HepG2 (cell line): ENCODE data around the gene PTCD2. TPM values are rescaled to one million over a fixed set of nuclear protein-coding genes. Genes with fewer than 3 reads are reported as not detected.

ENCODE experiments used
- ATAC-seq: fragments of 200-7000 bp; cut with Tn5 transposase; 3 replicates; pipeline ENCODE4 v1.9.1; 2020; ENCODE audit warnings: mild to moderate bottlenecking, moderate library complexity
- BruUV-seq: library from RNA; stranded (reverse); fragments of 400-500 nt; replicated peaks from 2 replicates; lab custom pipeline; 2021; lab: Mats Ljungman, UMichigan
- CTCF ChIA-PET: fragments of 300-600 bp; formaldehyde crosslinking; extraction: SDS; loops from one replicate; lab custom pipeline; 2021; ENCODE audit warnings: low total read pairs, inconsistent platforms, low intra/inter-chr PET ratio; lab: Yijun Ruan, JAX
- POLR2A ChIA-PET: fragments of 350-600 bp; sonication (Branson Sonifier 250); formaldehyde crosslinking; loops from one replicate; lab custom pipeline; 2020; ENCODE audit warnings: antibody characterized with exemption, inconsistent platforms; lab: Yijun Ruan, JAX
- DNase-seq: peaks from one replicate; pipeline ENCODE4 v3.0.0-alpha.2; 2015; ENCODE audit warnings: low spot score
- FAIRE-seq: peaks from 3 replicates; lab custom pipeline; 2011; peaks lifted over from hg19 to GRCh38; lab: Jason Lieb, UNC
- H2AFZ ChIP-seq: one replicate; pipeline ENCODE4 v1.6.1; 2011; ENCODE audit warnings: low read length, inconsistent platforms
- H3K27ac ChIP-seq: fragments of 300-600 bp; 3 replicates; pipeline ENCODE4 v1.8.0; 2011; ENCODE audit warnings: mixed run types, mild to moderate bottlenecking, mixed read lengths, low read length, inconsistent platforms; ENCODE audit not compliant: insufficient read depth; ENCODE audit errors: extremely low read length
- H3K27me3 ChIP-seq, 2 experiments: fragments of 200-600 bp in 1 of 2; 2 replicates in 1 of 2; 3 replicates in 1 of 2; pipeline versions ENCODE4 v1.6.0 to v1.8.0; 2011; ENCODE audit warnings: low read length in 2 of 2, mild to moderate bottlenecking in 2 of 2, moderate library complexity in 2 of 2, inconsistent platforms in 1 of 2; ENCODE audit not compliant: insufficient read depth in 2 of 2, control insufficient read depth in 1 of 2
- H3K36me3 ChIP-seq, 2 experiments: fragments of 200-600 bp in 1 of 2; replicated peaks in 1 of 2; 2 replicates in 1 of 2; 3 replicates in 1 of 2; pipeline versions ENCODE4 v1.5.1 to v1.8.0; 2011; ENCODE audit warnings: low read length in 2 of 2, inconsistent platforms in 1 of 2; ENCODE audit not compliant: insufficient read depth in 2 of 2, control insufficient read depth in 1 of 2
- H3K4me1 ChIP-seq: 2 replicates; pipeline ENCODE4 v1.5.1; 2012; ENCODE audit warnings: low read length, inconsistent platforms; ENCODE audit not compliant: insufficient read depth
- H3K4me2 ChIP-seq: 2 replicates; pipeline ENCODE4 v1.6.0; 2011; ENCODE audit warnings: low read depth, low read length, inconsistent platforms
- H3K4me3 ChIP-seq, 3 experiments: fragments of 200-600 bp in 1 of 3; sonication (generic), shearing (Covaris generic) in 1 of 3; replicated peaks in 1 of 3; 2 replicates each; pipeline ENCODE4 v1.5.1; 2011 to 2016; ENCODE audit warnings: low read length in 3 of 3, inconsistent platforms in 2 of 3, low read depth in 2 of 3, mild to moderate bottlenecking in 2 of 3, control low read depth in 1 of 3, mixed read lengths in 1 of 3; ENCODE audit not compliant: insufficient read depth in 1 of 3
- H3K79me2 ChIP-seq: one replicate; pipeline ENCODE4 v1.6.1; 2011; ENCODE audit warnings: low read length, inconsistent platforms; ENCODE audit not compliant: insufficient read depth
- H3K9ac ChIP-seq: 2 replicates; pipeline ENCODE4 v1.6.0; 2011; ENCODE audit warnings: mild to moderate bottlenecking, low read depth, low read length, inconsistent platforms; ENCODE audit not compliant: insufficient read depth
- H3K9me3 ChIP-seq: 2 replicates; pipeline ENCODE4 v1.5.1; 2012; ENCODE audit warnings: mild to moderate bottlenecking, low read length
- H4K20me1 ChIP-seq: 2 replicates; pipeline ENCODE4 v1.6.0; 2011; ENCODE audit warnings: inconsistent platforms, mild to moderate bottlenecking, low read length, moderate library complexity; ENCODE audit not compliant: insufficient read depth
- GABPA ChIP-seq, 2 experiments: IDR thresholded peaks; 2 replicates each; pipeline ENCODE4 v1.6.1; 2011 to 2016; ENCODE audit warnings: low read depth in 2 of 2, low read length in 1 of 2, missing biosample characterization in 1 of 2, missing genetic modification characterization in 1 of 2
- HDAC2 ChIP-seq: sonication (generic); formaldehyde crosslinking; IDR thresholded peaks from 2 replicates; pipeline ENCODE4 v1.4.0; 2020; ENCODE audit warnings: missing genetic modification reagents
- SOX13 ChIP-seq, 3 experiments: fragments of 450-650 bp in 1 of 3; sonication (generic) in 1 of 3; formaldehyde crosslinking in 1 of 3; IDR thresholded peaks in 2 of 3; conservative IDR thresholded peaks in 1 of 3; 2 replicates each; pipeline versions ENCODE4 v1.5.0 to v1.6.1; 2016 to 2020; ENCODE audit warnings: antibody characterized with exemption in 1 of 3, mild to moderate bottlenecking in 1 of 3, missing compliant biosample characterization in 1 of 3, missing genetic modification reagents in 1 of 3, moderate library complexity in 1 of 3
- U2AF2 ChIP-seq: fragments of 200-400 bp; formaldehyde crosslinking; IDR thresholded peaks from 2 replicates; pipeline ENCODE4 v1.6.1; 2017; ENCODE audit warnings: low read depth, mild to moderate bottlenecking, low read length
- UBTF ChIP-seq: sonication (generic); formaldehyde crosslinking; IDR thresholded peaks from 2 replicates; pipeline ENCODE4 v1.4.0; 2020; ENCODE audit warnings: mild to moderate bottlenecking, missing genetic modification reagents
- ZBTB3 ChIP-seq: sonication (generic); formaldehyde crosslinking; IDR thresholded peaks from 2 replicates; pipeline ENCODE4 v1.4.0; 2020; ENCODE audit warnings: low read depth, mild to moderate bottlenecking, moderate library complexity, missing genetic modification reagents, borderline replicate concordance
- ZNF280D ChIP-seq: sonication (generic); formaldehyde crosslinking; IDR thresholded peaks from 2 replicates; pipeline ENCODE4 v1.5.1; 2020; ENCODE audit warnings: mild to moderate bottlenecking, missing genetic modification reagents
- ZNF33A ChIP-seq: sonication (generic); formaldehyde crosslinking; IDR thresholded peaks from 2 replicates; pipeline ENCODE4 v1.5.1; 2020; ENCODE audit warnings: missing genetic modification reagents, mild to moderate bottlenecking, moderate library complexity, borderline replicate concordance
- ZNF646 ChIP-seq: sonication (generic); formaldehyde crosslinking; IDR thresholded peaks from 2 replicates; pipeline ENCODE4 v1.9.0; 2021; ENCODE audit warnings: mild to moderate bottlenecking, missing genetic modification reagents
- ZNF652 ChIP-seq: IDR thresholded peaks from 2 replicates; pipeline ENCODE4 v1.6.1; 2016; ENCODE audit warnings: low read depth, borderline replicate concordance
- ZNF850 ChIP-seq: sonication (generic); formaldehyde crosslinking; conservative IDR thresholded peaks from 2 replicates; pipeline ENCODE4 v1.9.0; 2021; ENCODE audit warnings: mild to moderate bottlenecking, missing genetic modification reagents
- WGBS: methylation state at CpG from one replicate; pipeline ENCODE4 v1.1.6; 2017; ENCODE audit warnings: low lambda C conversion rate; 5-methylcytosine and 5-hydroxymethylcytosine counted together
- in situ Hi-C: cut with HindIII; loops from 2 replicates; pipeline ENCODE4 v1.10.0; 2017; ENCODE audit warnings: low pct_unique_long_range_greater_than_20kb; ENCODE audit not compliant: extremely low pct_ligation_motif_present
- intact Hi-C: fragments of 100-400 bp; cut with micrococcal nuclease; formaldehyde crosslinking; loops from one replicate; pipeline ENCODE4 v1.10.0; 2022; ENCODE audit not compliant: unreplicated experiment
- polyA plus RNA-seq, 8 experiments: library from polyadenylated mRNA; depleted of rRNA in 3 of 8; stranded (reverse) in 7 of 8; unstranded in 1 of 8; fragments of >200 nt; fragmentation: Illumina TruSeq in 4 of 8; extraction: Trizol in 4 of 8; gene quantifications; 2 replicates each; pipeline versions ENCODE4 v1.2.1 to v1.2.3, GENCODE V29; 2011 to 2016; ENCODE audit warnings: low read depth in 4 of 8, missing spikeins in 1 of 8, mixed read lengths in 1 of 8; ENCODE audit not compliant: insufficient read depth in 1 of 8
- total RNA-seq, 5 experiments: library from RNA; depleted of rRNA; stranded (reverse); fragments of >200 nt; fragmentation: Illumina TruSeq; extraction: Trizol; gene quantifications; 2 replicates each; pipeline ENCODE4 v1.2.3, GENCODE V29; 2016; ENCODE audit warnings: low read depth in 1 of 5

Gene PTCD2
- total and polyA plus RNA-seq, 2 of the 13 experiments (the other 11 are each of a cell fraction or from before 2014, with no cell fraction given): 5.3 to 6.4 TPM

- in situ Hi-C loops: loop anchor here (10.0 kb wide), 1 partner anchor 446 kb away; the partner anchor contains the start of gene TNPO1
- Histone ChIP-seq H3K4me1 (peaks cover 6% of the 10 kb centered on the region; the same call in 1 of the 2 replicates), H3K27ac (no peak overlapping the region), H4K20me1 (no peaks in the 10 kb centered on the region), H2AFZ (no peak overlapping the region), H3K9me3 (no peaks in the 10 kb centered on the region), H3K4me3 (no peak overlapping the region), H3K4me2 (no peak overlapping the region), H3K27me3 (no peaks in the 10 kb centered on the region), H3K79me2 (no peaks in the 10 kb centered on the region), H3K36me3 (no peaks in the 10 kb centered on the region; a peak in 1 of 5 replicates), H3K9ac (no peak overlapping the region)
- ATAC-seq: no peak
- DNase-seq: no peak
- no peak for FAIRE-seq
- WGBS: 79% methylated on average over 1 of the region's 1 CpG
- ChIA-PET POLR2A (no interaction called here), CTCF (no interaction called here)
- intact Hi-C loops: no loop called here
- BruUV-seq: no TSS peak
- TF ChIP-seq ZNF646 (CRISPR knock-in tag): no peak
- no peak for TF ChIP-seq U2AF2
- no peak for TF ChIP-seq SOX13 (IDR thresholded peaks at IDR 0.05)
- no peak for TF ChIP-seq SOX13 (CRISPR knock-in tag; conservative IDR thresholded peaks at IDR 0.05 in 1 of 2, IDR thresholded peaks at IDR 0.05 in 1 of 2)
- no peak for TF ChIP-seq ZBTB3 (CRISPR knock-in tag)
- no peak for TF ChIP-seq ZNF33A (CRISPR knock-in tag)
- no peak for TF ChIP-seq ZNF280D (CRISPR knock-in tag)
- TF ChIP-seq UBTF: no peak
- no peak for TF ChIP-seq ZNF850 (CRISPR knock-in tag)
- TF ChIP-seq HDAC2: no peak
- TF ChIP-seq GABPA (IDR thresholded peaks at IDR 0.05; ENCODE audit: low read depth, low read length): no peak
- TF ChIP-seq GABPA (CRISPR knock-in tag; IDR thresholded peaks at IDR 0.05; ENCODE audit: low read depth): no peak
- no peak for TF ChIP-seq ZNF652
Measured at GRCh38 chr5:72369301-72369700, 49.1 kb downstream of the PTCD2 start.
